Sigmoid colon (tissue), 4 donors: ENCODE measurements around the gene MAP2K3.

ENCODE experiments used
- POLR2A ChIP-seq, 2 donors: fragments of 450-650 bp; IDR thresholded peaks; one replicate each; pipeline ENCODE4 v1.6.1; 2016; ENCODE audit warnings: antibody characterized with exemption in 2 of 2, mild to moderate bottlenecking in 2 of 2, moderate library complexity in 2 of 2
- POLR2AphosphoS5 ChIP-seq, 4 donors: sonication (generic); formaldehyde crosslinking; IDR thresholded peaks; one replicate each; pipeline ENCODE4 v1.6.1; 2017; ENCODE audit warnings: antibody characterized with exemption in 4 of 4
- TF ChIP-seq, protein P1 (sequence below), 4 experiments: fragments of 450-650 bp in 3 of 4; fragments of 200-600 bp in 1 of 4; IDR thresholded peaks; one replicate each; pipeline ENCODE4 v1.5.1; 2016 to 2019; ENCODE audit warnings: antibody characterized with exemption in 4 of 4, mild to moderate bottlenecking in 3 of 4, moderate library complexity in 2 of 4

DNA sequence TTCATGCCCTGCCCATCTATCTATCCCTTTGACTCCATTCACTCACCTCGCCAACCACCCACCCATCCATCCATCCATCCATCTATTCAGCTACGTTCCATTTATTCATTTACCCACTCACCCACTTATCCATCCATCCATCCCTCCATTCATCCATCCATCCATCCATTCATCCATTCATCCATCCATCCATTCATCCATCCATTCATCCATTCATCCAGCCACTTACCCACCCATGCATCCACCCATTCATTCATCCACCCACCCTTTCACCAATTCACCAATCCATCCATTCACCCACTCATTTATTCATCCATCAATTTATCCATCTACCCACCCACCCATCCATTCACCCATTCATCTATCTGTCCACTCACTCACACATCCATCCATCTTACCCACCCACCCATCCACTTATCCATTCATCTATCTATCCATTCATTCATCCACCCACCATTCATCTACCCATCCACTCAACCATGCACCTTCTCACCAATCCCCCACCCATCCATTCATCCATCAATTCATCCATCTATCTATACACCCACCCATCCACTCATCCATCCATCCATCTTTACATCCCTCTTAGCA, 72.1 kb downstream of the MAP2K3 start:
- TF ChIP-seq, protein P1, sequence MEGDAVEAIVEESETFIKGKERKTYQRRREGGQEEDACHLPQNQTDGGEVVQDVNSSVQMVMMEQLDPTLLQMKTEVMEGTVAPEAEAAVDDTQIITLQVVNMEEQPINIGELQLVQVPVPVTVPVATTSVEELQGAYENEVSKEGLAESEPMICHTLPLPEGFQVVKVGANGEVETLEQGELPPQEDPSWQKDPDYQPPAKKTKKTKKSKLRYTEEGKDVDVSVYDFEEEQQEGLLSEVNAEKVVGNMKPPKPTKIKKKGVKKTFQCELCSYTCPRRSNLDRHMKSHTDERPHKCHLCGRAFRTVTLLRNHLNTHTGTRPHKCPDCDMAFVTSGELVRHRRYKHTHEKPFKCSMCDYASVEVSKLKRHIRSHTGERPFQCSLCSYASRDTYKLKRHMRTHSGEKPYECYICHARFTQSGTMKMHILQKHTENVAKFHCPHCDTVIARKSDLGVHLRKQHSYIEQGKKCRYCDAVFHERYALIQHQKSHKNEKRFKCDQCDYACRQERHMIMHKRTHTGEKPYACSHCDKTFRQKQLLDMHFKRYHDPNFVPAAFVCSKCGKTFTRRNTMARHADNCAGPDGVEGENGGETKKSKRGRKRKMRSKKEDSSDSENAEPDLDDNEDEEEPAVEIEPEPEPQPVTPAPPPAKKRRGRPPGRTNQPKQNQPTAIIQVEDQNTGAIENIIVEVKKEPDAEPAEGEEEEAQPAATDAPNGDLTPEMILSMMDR (IDR thresholded peaks at IDR 0.05), result no peak
- TF ChIP-seq POLR2AphosphoS5 (IDR thresholded peaks at IDR 0.05) (no peak), POLR2A (IDR thresholded peaks at IDR 0.05) (no peak)
